HG03135 (cell line): ENCODE data around the gene AMOTL1.
"Not testable (repeated sequence)": the region's sequence is repeated elsewhere in the genome, so short reads cannot be mapped to it uniquely, and the experiment has no call there.

ENCODE experiments used
- ATAC-seq: cut with Tn5 transposase; IDR thresholded peaks from one replicate; pipeline ENCODE4 v1.9.1; 2021; ENCODE audit warnings: mild to moderate bottlenecking, moderate library complexity; ENCODE audit not compliant: unreplicated experiment

The AMOTL1 gene

GRCh38 chr11:94821439-94821838, 53.3 kb downstream of the AMOTL1 start:
- no peak for ATAC-seq

GRCh38 chr11:94822080-94822479, 53.9 kb downstream of the AMOTL1 start:
- no peak for ATAC-seq

- ATAC-seq = no peak
Observed at GRCh38 chr11:94823102-94823732, 55.1 kb downstream of the AMOTL1 start.

GRCh38 chr11:94825031-94825430, 56.9 kb downstream of the AMOTL1 start:
- ATAC-seq = no peak

GRCh38 chr11:94825481-94825880, 57.3 kb downstream of the AMOTL1 start:
- no peak for ATAC-seq

GRCh38 chr11:94826415-94826814, 58.3 kb downstream of the AMOTL1 start:
- no peak for ATAC-seq

GRCh38 chr11:94828088-94828487, 59.9 kb downstream of the AMOTL1 start:
- no peak for ATAC-seq

- no peak for ATAC-seq
Observed at GRCh38 chr11:94830722-94831510, 62.8 kb downstream of the AMOTL1 start.

GRCh38 chr11:94831529-94831928, 63.4 kb downstream of the AMOTL1 start:
- ATAC-seq = no peak

- ATAC-seq = no peak
Observed at GRCh38 chr11:94832604-94833235, 64.6 kb downstream of the AMOTL1 start.

- no peak for ATAC-seq
Observed at GRCh38 chr11:94834911-94835593, 66.9 kb downstream of the AMOTL1 start.

GRCh38 chr11:94835594-94835927, 67.4 kb downstream of the AMOTL1 start:
- ATAC-seq = no peak

- no peak for ATAC-seq
Observed at GRCh38 chr11:94837317-94837716, 69.2 kb downstream of the AMOTL1 start.

- ATAC-seq = no peak
Observed at GRCh38 chr11:94838027-94838731, 70.0 kb downstream of the AMOTL1 start.

GRCh38 chr11:94840209-94840608, 72.1 kb downstream of the AMOTL1 start:
- no peak for ATAC-seq

- no peak for ATAC-seq
Observed at GRCh38 chr11:94844031-94844430, 75.9 kb downstream of the AMOTL1 start.

- no peak for ATAC-seq
Observed at GRCh38 chr11:94845622-94846021, 77.5 kb downstream of the AMOTL1 start.

GRCh38 chr11:94849839-94850238, 81.7 kb downstream of the AMOTL1 start:
- no peak for ATAC-seq

GRCh38 chr11:94851864-94852636, 83.9 kb downstream of the AMOTL1 start:
- ATAC-seq = no peak

- not testable (repeated sequence) for ATAC-seq
Observed at GRCh38 chr11:94853288-94853687, 85.1 kb downstream of the AMOTL1 start.
